OCI-LY7 (cell line): ENCODE data around the gene AK9.

ENCODE experiments used
- EZH2phosphoT487 ChIP-seq: fragments of 200-600 bp; sonication (generic); IDR thresholded peaks from 2 replicates; pipeline ENCODE4 v1.6.1; 2018; ENCODE audit warnings: low read depth, borderline replicate concordance, mild to moderate bottlenecking, mixed run types, antibody characterized with exemption, low read length, moderate library complexity, mixed read lengths
- TF ChIP-seq, protein P1 (sequence below): fragments of 200-600 bp; sonication (generic); conservative IDR thresholded peaks from 2 replicates; pipeline ENCODE4 v1.5.1; 2014; ENCODE audit warnings: mild to moderate bottlenecking, antibody characterized with exemption, low read length, moderate library complexity, mixed read lengths

DNA sequence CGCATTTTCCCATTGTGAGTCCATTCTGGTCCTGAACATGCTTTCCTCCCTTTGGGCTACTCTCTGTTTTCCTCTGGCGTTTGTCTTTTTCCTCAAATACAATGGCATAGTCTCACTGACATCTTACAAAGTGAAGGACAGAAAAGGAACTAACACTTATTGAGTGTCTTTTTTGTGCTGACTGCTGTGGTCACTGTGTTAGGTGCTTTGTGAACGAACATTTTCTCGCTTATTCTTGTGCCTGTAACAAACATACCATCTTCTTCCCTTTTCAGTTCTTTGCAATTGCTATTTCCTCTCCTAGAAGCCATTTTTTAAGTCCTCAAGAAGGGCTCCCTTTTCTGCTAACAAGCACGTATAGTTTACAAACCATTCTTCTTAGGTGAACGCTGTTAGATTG is 15.5 kb upstream of the AK9 start:
- TF ChIP-seq, protein P1, sequence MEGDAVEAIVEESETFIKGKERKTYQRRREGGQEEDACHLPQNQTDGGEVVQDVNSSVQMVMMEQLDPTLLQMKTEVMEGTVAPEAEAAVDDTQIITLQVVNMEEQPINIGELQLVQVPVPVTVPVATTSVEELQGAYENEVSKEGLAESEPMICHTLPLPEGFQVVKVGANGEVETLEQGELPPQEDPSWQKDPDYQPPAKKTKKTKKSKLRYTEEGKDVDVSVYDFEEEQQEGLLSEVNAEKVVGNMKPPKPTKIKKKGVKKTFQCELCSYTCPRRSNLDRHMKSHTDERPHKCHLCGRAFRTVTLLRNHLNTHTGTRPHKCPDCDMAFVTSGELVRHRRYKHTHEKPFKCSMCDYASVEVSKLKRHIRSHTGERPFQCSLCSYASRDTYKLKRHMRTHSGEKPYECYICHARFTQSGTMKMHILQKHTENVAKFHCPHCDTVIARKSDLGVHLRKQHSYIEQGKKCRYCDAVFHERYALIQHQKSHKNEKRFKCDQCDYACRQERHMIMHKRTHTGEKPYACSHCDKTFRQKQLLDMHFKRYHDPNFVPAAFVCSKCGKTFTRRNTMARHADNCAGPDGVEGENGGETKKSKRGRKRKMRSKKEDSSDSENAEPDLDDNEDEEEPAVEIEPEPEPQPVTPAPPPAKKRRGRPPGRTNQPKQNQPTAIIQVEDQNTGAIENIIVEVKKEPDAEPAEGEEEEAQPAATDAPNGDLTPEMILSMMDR: no peak
- no peak for TF ChIP-seq EZH2phosphoT487
